ENCODE results near the gene NPHP4. TPM values are rescaled to one million over a fixed set of nuclear protein-coding genes. Genes with fewer than 3 reads are reported as not detected.

NPHP4 gene
- total RNA-seq, 1 donor from 2014 or later, result 19.0 TPM

DNA sequence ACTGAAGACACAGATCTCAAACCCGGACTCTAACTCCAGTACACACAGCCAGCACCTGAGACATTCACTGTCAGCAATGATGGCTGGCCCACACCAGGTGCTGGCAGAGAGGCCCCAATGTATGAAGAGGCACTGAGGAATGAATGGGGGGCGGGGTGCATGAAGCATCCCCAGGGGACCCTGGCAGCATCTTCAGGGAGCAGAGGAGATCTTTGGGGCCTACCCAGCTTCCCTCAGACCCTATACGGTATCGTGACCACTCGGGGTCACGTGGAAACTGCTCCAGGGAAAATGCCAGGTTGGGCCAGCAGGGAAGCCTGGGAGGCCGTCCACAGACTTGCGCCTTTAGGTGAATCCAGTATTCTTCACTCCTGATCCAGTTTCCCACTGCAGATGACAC, 84.3 kb downstream of the NPHP4 start:
- Mint-ChIP-seq H3K9me3 (no peaks in the 10 kb centered on the region), H3K36me3 (ENCODE audit: low read depth) (no peaks in the 10 kb centered on the region), H3K27me3 (ENCODE audit: low read depth) (no peaks in the 10 kb centered on the region), H3K4me3 (ENCODE audit: low read depth) (no peak overlapping the region), H3K4me1 (ENCODE audit: low read depth) (no peaks in the 10 kb centered on the region), H3K27ac (no peak overlapping the region)
- DNase-seq (ENCODE audit: low spot score), result no peak
- intact Hi-C loops (cut with micrococcal nuclease), result no loop called here

- Mint-ChIP-seq H3K4me3 (ENCODE audit: low read depth) (no peak overlapping the region), H3K36me3 (ENCODE audit: low read depth) (no peaks in the 10 kb centered on the region), H3K4me1 (ENCODE audit: low read depth) (no peaks in the 10 kb centered on the region), H3K27ac (no peak overlapping the region), H3K27me3 (ENCODE audit: low read depth) (no peaks in the 10 kb centered on the region), H3K9me3 (no peaks in the 10 kb centered on the region)
- DNase-seq (ENCODE audit: low spot score), result no peak
- intact Hi-C loops (cut with micrococcal nuclease), result no loop called here
Measured at GRCh38 chr1:5907386-5907785, 84.8 kb downstream of the NPHP4 start.

DNA sequence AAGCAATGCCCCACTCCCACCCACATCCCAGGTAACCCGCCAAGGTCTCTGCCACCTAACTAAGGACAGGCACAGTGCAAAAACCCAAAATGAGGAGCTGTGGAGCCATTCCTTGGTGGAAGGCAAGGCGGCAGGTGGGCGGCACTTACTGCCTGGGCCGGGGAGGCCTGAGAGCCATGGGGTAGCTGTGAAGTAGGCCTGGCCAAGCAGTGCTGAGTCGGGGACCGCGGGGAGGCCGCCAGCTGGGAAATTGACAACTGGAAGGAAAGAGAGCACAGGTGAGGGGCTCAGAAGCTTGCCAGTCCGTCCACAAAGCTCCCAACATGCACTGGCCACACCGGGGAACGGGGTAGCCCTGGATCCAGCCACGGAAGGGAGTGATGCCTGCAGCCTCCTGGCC, 85.3 kb downstream of the NPHP4 start:
- no peaks in the 10 kb centered on the region for H3K9me3 Mint-ChIP-seq
- no peaks in the 10 kb centered on the region for H3K27me3 Mint-ChIP-seq (ENCODE audit: low read depth)
- H3K4me3 Mint-ChIP-seq (ENCODE audit: low read depth), result no peak overlapping the region
- H3K27ac Mint-ChIP-seq, result no peak overlapping the region
- peaks cover 1% of the 10 kb centered on the region for H3K4me1 Mint-ChIP-seq (ENCODE audit: low read depth)
- intact Hi-C loops (cut with micrococcal nuclease), result no loop called here
- no peak for DNase-seq (ENCODE audit: low spot score)
- H3K36me3 Mint-ChIP-seq (ENCODE audit: low read depth), result no peaks in the 10 kb centered on the region

DNA sequence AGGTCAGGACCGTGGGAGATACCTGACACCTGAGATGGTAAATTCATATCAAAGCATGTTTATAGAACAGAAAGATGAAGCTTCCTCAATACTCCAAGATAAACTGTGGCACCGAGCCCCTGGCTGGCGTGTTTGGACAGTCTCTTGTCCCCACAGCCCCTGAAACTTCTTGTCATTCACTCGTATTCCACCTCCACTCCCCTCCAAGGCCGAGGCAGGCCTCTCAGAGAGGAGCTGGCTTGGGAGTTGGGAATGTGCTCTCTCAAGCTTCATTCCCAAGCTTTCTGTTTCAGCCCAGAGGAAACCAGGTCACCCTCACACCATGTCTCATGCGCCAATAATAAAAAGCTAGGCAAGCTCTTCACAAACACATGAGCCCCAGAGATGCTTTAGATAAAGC, 86.1 kb downstream of the NPHP4 start:
- Mint-ChIP-seq H3K36me3 (ENCODE audit: low read depth) (no peaks in the 10 kb centered on the region), H3K9me3 (no peaks in the 10 kb centered on the region), H3K4me1 (ENCODE audit: low read depth) (peaks cover 1% of the 10 kb centered on the region), H3K4me3 (ENCODE audit: low read depth) (no peak overlapping the region), H3K27ac (no peak overlapping the region), H3K27me3 (ENCODE audit: low read depth) (no peaks in the 10 kb centered on the region)
- intact Hi-C loops (cut with micrococcal nuclease), result no loop called here
- no peak for DNase-seq (ENCODE audit: low spot score)

- H3K4me3 Mint-ChIP-seq (ENCODE audit: low read depth), result no peak overlapping the region
- peaks cover 1% of the 10 kb centered on the region for H3K4me1 Mint-ChIP-seq (ENCODE audit: low read depth)
Measured at GRCh38 chr1:5905436-5905835, 86.8 kb downstream of the NPHP4 start.

DNA sequence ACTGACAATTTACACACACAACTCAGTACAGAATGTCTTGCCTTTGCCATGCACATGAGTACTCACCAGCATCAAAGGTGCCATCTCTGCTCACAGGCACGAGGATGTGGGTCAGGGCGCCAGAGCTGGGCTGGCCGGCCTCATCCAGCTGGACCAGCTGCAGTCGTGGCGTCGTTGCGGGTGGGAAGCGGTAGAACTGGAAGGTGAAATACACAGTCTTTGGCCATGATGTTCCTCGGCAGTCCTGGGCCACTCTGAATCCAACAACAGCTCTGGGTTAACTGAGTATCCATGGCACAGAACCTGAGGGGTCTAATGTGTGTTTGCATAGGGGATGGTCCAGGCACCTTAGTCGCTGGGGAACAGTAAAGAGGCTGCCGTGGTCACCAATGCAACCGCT, 87.7 kb downstream of the NPHP4 start:
- Mint-ChIP-seq H3K27ac (no peak overlapping the region), H3K9me3 (no peaks in the 10 kb centered on the region), H3K36me3 (ENCODE audit: low read depth) (no peaks in the 10 kb centered on the region), H3K4me1 (ENCODE audit: low read depth) (peaks cover 1% of the 10 kb centered on the region), H3K27me3 (ENCODE audit: low read depth) (no peaks in the 10 kb centered on the region), H3K4me3 (ENCODE audit: low read depth) (no peak overlapping the region)
- no peak for DNase-seq (ENCODE audit: low spot score)
- intact Hi-C loops (cut with micrococcal nuclease), result no loop called here

More at GRCh38 chr1:5905436-5905835, 86.8 kb downstream of the NPHP4 start:
- no peaks in the 10 kb centered on the region for H3K9me3 Mint-ChIP-seq
- no peak overlapping the region for H3K27ac Mint-ChIP-seq
- H3K36me3 Mint-ChIP-seq (ENCODE audit: low read depth), result no peaks in the 10 kb centered on the region
- DNase-seq (ENCODE audit: low spot score), result no peak
- H3K27me3 Mint-ChIP-seq (ENCODE audit: low read depth), result no peaks in the 10 kb centered on the region
- intact Hi-C loops (cut with micrococcal nuclease), result no loop called here

- Mint-ChIP-seq H3K27ac (no peak overlapping the region), H3K27me3 (ENCODE audit: low read depth) (no peaks in the 10 kb centered on the region), H3K4me1 (ENCODE audit: low read depth) (peaks cover 1% of the 10 kb centered on the region), H3K9me3 (no peaks in the 10 kb centered on the region), H3K36me3 (ENCODE audit: low read depth) (no peaks in the 10 kb centered on the region), H3K4me3 (ENCODE audit: low read depth) (no peak overlapping the region)
- intact Hi-C loops (cut with micrococcal nuclease), result no loop called here
- DNase-seq (ENCODE audit: low spot score), result no peak
Measured at GRCh38 chr1:5903680-5904079, 88.5 kb downstream of the NPHP4 start.

GRCh38 chr1:5903031-5903430, 89.2 kb downstream of the NPHP4 start:
- DNase-seq (ENCODE audit: low spot score), result no peak
- Mint-ChIP-seq H3K4me1 (ENCODE audit: low read depth) (peaks cover 1% of the 10 kb centered on the region), H3K9me3 (no peaks in the 10 kb centered on the region), H3K4me3 (ENCODE audit: low read depth) (no peak overlapping the region), H3K27ac (no peak overlapping the region), H3K27me3 (ENCODE audit: low read depth) (no peaks in the 10 kb centered on the region), H3K36me3 (ENCODE audit: low read depth) (no peaks in the 10 kb centered on the region)
- intact Hi-C loops (cut with micrococcal nuclease), result no loop called here

- Mint-ChIP-seq H3K36me3 (ENCODE audit: low read depth) (peaks cover 4% of the 10 kb centered on the region), H3K4me1 (ENCODE audit: low read depth) (peaks cover 1% of the 10 kb centered on the region), H3K27me3 (ENCODE audit: low read depth) (no peaks in the 10 kb centered on the region), H3K9me3 (no peaks in the 10 kb centered on the region), H3K4me3 (ENCODE audit: low read depth) (no peak overlapping the region), H3K27ac (no peak overlapping the region)
- intact Hi-C loops (cut with micrococcal nuclease), result no loop called here
- no peak for DNase-seq (ENCODE audit: low spot score)
Measured at GRCh38 chr1:5901841-5902240, 90.4 kb downstream of the NPHP4 start.

DNA sequence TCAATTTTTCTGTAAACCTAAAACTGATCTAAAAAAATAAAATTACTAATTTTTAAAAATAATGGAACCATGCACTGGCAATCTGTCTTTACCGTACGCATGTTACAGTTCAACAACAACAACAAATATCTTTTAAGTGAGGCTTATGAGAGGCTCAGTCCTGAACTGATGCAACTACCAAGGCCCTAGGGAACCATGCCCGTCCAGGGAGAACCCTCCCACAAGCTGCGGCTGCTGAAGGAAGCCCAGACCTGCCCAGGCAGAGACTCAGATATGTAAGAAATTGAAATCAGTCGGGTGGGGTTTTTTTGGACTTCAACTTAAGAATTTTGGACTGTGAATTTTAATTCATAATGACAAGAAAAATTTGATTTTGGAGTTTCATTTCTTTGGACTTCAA, 91.1 kb downstream of the NPHP4 start:
- peaks cover 4% of the 10 kb centered on the region for H3K36me3 Mint-ChIP-seq (ENCODE audit: low read depth)
- H3K4me3 Mint-ChIP-seq (ENCODE audit: low read depth), result no peak overlapping the region
- intact Hi-C loops (cut with micrococcal nuclease), result no loop called here
- peaks cover 1% of the 10 kb centered on the region for H3K4me1 Mint-ChIP-seq (ENCODE audit: low read depth)
- no peak overlapping the region for H3K27ac Mint-ChIP-seq
- no peaks in the 10 kb centered on the region for H3K9me3 Mint-ChIP-seq
- no peak for DNase-seq (ENCODE audit: low spot score)
- no peaks in the 10 kb centered on the region for H3K27me3 Mint-ChIP-seq (ENCODE audit: low read depth)

DNA sequence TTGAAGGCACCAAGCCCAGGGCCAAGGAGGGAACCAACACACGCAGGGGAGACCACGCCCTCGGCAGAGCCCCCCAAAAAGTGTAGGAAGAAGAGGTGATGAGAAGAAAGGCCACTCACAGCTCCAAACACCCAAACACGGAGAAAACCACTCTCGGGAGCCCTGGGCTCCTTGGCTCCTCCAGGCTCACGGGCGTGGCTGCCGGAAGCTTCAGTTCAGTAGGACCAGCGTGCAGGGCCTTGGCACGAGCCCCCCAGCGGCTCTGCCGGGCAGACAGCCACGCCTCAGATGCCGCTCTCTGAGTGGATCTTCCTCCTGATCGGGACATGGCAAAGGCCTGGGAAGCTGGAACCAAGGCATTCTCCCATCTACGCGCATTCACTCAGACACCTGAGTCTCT, 94.0 kb downstream of the NPHP4 start:
- no peak overlapping the region for H3K27ac Mint-ChIP-seq

DNA sequence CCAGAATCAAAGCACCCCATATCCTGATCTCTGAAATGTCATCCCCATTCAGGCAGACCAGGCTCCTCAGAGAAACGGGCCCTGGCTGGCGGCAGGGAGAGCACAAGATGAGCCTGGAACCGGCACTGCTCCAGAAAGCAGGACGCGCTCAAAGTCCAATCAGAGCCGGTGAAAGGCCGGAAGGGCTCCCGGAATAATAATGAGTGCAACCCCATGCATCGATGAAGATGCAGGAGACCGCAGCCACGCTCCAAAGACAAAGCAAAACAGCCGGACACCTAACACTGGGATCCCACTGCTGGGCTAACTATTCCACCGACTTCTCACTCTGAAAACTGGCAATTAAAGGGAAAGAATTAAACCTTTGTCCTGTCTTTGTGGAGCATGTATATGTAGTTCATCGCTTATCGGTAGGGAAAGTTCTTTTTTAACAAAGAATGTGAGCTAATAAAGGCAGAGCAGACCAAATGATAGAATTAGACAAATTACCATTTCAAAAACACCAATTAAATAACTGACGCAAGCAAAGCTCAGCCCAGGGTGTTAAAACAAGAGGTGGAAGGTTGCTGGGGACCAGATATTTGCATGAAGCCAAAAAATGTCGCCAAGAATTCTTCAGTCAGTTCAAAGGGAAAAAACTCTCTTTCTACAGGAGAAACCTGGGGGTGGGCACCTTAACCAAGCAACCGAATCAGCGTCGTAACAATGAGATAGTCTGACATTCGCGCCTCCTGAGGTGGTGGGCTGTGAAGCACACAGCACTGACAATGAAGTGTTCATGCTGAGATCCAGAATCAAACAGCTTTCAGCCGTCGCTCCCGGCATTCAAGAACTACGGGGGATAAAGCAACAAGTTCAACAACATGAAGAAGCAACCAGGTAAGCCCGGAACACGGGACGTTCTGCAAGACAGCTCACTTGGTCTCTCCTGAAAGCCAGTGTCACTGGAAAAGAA, 95.2 kb downstream of the NPHP4 start:
- Mint-ChIP-seq H3K9me3 (no peaks in the 10 kb centered on the region), H3K4me3 (ENCODE audit: low read depth) (no peak overlapping the region), H3K36me3 (ENCODE audit: low read depth) (peaks cover 10% of the 10 kb centered on the region), H3K27ac (no peak overlapping the region), H3K4me1 (ENCODE audit: low read depth) (no peaks in the 10 kb centered on the region), H3K27me3 (ENCODE audit: low read depth) (no peaks in the 10 kb centered on the region)
- intact Hi-C loops (cut with micrococcal nuclease), result no loop called here
- DNase-seq (ENCODE audit: low spot score), result no peak

More for the DNA sequence above, 94.0 kb downstream of the NPHP4 start:
- Mint-ChIP-seq H3K36me3 (ENCODE audit: low read depth) (peaks cover 10% of the 10 kb centered on the region), H3K9me3 (no peaks in the 10 kb centered on the region), H3K4me1 (ENCODE audit: low read depth) (peaks cover 1% of the 10 kb centered on the region), H3K27me3 (ENCODE audit: low read depth) (no peaks in the 10 kb centered on the region), H3K4me3 (ENCODE audit: low read depth) (no peak overlapping the region)
- no peak for DNase-seq (ENCODE audit: low spot score)
- intact Hi-C loops (cut with micrococcal nuclease), result no loop called here

DNA sequence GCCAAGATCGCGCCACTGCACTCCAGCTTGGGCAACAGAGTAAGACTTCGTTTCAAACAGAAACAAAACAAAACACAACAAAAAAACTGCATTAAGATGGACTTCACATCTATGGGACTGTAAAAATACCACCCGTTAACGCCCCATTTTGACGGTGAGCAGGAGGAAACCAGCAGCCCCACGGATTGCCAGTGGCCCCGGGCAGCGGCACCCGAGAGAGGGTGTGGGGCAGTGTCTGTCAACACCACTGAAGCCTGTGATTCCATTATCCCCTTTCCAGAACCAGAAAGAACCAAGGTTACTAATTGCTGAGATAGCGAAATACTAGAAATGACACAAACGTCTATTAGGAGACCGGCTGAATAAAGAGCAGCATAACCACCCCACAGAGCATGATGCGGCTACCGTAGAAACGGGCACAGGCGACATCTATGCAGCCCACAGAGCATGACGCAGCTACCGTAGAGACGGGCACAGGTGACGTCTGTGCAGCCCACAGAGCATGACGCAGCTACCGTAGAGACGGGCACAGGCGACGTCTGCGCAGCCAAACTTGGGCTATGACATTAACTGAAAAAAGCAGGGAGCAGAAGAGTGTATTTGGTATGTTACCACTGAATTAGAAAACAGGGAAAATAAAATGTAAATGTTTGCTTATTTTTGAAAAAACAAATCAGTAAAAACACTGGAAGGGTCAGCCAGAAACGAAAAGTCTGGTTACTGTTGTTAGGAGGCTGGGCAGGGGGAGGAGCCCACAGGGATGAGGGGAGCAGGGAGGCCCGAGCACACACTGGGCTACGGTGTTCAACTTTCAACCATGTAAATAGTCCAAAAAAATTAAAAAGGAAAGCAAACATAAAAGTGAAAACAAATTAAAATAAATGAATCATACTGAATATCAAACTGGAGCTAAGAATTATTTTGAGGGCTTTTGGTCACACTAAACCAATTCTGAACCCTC, 96.5 kb downstream of the NPHP4 start:
- intact Hi-C loops (cut with micrococcal nuclease), result no loop called here
- H3K27ac Mint-ChIP-seq, result no peak overlapping the region
- no peak for DNase-seq (ENCODE audit: low spot score)
- H3K36me3 Mint-ChIP-seq (ENCODE audit: low read depth), result peaks cover 10% of the 10 kb centered on the region
- no peaks in the 10 kb centered on the region for H3K9me3 Mint-ChIP-seq
- H3K27me3 Mint-ChIP-seq (ENCODE audit: low read depth), result no peaks in the 10 kb centered on the region
- H3K4me1 Mint-ChIP-seq (ENCODE audit: low read depth), result no peaks in the 10 kb centered on the region
- no peak overlapping the region for H3K4me3 Mint-ChIP-seq (ENCODE audit: low read depth)

Measured in activated T-helper 2 cell treated with anti-CD3 and anti-CD28 coated beads, Interferon-gamma antibody, Interleukin-2, Interleukin-4, amounts not matched to agents 10 μg/mL and 5 μg/mL and 100 μg/mL, durations not matched to agents 14 hours and 24 hours and 36 hours (primary cell).